ENCODE data around the gene APC2.
"Not testable (repeated sequence)": the region's sequence is repeated elsewhere in the genome, so short reads cannot be mapped to it uniquely, and the experiment has no call there.

Gene APC2

DNA sequence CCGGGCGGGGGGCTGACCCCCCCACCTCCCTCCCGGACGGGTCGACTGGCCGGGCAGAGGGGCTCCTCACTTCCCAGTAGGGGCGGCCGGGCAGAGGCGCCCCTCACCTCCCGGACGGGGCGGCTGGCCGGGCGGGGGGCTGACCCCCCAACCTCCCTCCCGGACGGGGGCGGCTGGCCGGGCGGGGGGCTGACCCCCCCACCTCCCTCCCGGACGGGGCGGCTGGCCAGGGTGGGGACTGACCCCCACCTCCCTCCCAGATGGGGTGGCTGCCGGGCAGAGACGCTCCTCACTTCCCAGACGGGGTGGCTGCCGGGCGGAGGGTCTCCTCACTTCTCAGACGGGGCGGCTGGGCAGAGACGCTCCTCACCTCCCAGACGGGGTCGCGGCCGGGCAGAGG, 49.3 kb downstream of the APC2 start:
- DNase-seq, result not testable (repeated sequence)

DNA sequence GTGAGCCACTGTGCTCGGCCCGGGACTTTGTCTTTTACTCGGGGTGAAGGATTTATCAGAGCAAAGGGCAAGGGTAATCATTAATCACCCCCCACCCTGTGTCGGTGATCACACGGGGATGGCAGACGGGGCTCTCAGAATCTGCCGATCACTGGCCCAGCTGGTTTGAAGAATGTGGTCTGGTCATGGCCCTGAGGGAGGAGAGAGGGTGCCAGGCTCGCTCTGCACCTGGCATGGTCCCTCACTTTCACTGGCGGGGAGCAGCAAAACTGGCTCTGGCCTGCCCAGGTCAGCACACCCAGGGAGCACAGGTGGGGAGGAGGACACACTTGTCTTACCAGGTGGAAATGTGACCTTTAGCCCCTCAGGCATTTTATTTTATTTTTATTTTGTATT, 51.3 kb downstream of the APC2 start:
- no peak for DNase-seq

DNA sequence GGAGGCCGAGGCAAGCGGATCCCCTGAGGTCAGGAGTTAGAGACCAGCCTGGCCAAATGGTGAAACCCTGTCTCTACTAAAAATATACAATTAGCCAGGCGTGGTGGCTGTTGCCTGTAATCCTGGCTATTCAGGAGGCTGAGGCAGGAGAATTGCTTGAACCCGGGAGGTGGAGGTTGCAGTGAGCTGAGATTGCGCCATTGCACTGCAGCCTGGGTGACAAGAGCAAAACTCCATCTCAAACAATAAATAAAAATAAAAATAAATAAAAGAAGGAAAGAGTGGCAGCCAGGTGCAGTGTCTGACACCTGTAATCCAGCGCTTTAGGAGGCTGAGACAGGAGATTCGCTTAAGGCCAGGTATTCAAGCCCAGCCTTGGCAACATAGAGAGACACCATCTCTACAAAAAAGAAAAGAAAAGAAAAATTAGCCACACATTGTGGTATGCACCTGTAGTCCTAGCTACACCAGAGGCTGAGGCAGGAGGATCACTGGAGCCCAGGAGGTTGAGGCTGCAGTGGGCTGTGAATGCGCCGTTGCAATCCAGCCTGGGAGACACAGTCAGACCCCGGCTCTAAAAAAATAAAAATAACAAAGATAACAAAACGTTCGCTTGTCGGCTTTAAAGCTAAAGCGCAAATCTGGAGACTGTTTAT, 52.6 kb downstream of the APC2 start:
- DNase-seq, result no peak

DNA sequence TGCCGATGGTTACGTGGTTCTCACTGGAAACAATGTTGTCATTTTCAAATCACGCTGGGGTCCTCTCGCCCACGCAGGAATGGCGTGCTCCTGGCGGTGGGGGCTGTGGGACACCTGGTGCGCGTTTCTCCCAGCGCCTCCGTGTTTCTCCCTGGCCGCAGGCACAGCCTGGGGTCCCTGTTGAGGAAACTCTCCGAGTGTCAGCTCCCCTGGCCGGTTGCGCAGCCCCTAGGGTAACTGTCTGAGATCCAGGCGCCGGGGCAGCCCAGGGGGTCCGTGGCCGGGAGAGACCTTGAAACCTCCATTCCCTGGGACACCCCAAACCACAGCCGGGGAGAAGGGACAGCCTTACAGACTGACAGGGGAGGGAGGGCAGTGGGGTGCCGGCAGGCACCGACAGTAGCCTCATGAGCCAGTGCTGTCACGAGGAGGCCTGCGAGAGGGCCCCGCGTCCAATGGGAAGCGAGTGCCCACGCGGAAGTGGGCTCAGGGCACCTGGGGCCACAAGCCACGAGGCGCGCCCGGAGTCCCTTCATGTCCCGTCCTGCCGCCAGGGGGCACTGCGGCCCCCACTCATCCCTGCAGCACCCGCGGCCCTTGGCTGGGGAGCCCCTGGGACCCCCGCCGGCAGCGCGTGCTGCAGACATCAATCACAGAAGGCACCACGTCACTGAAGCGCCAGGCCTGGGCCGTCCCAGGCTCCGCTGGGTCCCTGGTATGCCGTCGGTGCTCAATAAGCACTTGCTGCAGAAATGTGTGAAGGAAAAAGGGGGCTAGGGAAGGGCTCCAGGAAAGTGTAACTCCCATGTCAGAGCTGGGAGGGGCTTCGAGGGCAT, 53.4 kb downstream of the APC2 start:
- DNase-seq, result peak; percentile 6

DNA sequence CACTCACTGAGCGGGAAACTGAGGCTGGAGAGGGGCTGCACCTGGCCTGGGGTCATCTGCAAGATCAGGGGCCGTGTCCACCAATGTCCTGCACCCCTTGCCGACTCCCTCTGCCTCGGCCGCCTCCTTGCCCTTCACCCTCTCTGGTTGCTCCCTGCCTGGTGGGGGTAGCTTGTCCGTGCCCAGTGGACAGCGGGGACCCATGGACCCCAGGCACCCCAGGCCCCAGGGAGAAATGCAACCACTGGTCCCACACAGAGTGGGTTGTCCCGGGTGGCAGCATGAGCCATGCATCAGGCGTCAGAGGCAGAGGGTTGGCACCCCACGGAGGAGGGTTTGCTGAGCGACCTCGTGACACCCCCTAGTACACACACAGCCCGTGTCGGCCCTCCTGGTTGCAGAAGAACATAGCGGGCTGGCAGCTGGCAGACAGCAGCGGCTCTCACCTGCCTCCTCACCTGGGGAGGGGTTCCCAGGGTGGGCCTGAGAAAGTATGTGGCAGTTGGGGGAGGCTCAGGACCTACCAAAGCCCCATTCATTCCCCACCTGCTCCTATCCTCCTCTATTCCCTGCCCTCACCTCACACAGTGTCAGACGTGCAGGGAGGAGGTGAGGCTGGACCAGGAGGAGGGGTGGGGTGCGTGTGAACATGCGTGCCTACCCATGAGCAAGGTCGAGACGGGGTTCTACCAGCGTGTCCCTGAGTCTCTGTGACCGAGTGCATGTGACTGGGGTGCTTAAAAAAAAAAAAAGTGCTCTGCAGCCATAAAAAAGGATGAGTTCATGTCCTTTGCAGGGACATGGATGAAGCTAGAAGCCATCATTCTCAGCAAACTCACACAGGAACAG, 54.2 kb downstream of the APC2 start:
- no peak for DNase-seq

DNA sequence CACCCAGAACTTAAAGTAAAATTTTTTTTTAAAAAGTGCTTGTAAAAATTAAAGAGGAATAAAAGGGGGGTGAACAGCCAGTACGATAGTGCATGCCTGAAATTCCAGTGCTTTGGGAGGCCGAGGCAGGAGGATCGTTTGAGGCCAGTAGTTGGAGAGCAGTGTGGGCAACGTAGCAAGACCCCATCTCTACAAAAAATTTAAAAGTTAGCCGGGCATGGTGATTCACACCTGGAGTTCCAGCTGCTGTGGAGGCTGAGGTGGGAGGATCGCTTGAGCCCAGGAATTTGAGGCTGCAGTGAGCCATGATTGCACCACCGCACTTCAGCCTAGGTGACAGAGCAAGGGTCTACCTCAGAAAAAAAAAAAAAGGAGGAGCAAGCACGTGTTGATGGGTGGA, 55.1 kb downstream of the APC2 start:
- no peak for DNase-seq

DNA sequence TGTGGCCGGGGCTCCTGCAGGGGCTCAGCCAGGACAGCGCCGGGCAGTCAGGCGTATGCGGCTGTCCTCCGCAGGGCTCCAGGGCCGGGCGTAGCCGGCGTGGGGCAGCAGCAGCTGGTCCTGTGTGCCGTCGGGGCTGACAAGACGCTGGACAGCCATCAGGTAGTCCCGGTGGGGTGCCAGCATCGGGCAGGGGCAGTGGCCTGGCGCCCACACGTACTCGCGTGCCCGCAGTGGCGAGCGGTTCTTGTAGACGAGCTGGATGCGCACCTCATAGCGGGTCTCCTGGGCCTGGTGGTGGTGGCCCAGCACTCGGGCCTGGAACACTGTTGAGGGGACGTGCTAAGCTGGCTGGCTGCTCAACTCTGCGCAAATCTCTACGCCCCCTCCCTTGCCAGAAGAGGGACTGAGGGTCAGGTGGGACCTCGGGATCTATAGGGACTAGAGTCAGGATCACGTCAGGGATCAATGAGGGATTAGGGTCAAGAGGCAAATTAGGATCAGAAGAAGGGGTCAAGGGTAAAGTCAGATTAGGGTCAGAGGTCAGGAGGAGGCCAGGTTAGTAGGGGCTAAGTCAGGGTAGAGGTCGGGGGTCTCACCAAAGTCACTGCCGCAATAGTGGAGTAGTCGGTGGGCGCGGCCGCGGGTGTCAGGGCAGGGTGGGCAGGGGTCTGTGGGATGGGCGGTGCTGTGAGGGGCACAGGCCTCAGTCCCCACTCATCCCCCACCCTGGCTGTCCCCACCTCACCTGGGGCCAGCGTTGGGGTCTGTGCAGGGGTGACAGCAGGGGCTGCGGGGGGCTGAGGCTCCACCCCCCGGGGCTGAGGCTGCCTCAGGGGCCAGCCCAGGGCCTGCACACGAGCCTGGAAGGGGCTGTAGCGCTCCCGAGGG, 56.3 kb downstream of the APC2 start:
- no peak for DNase-seq

DNA sequence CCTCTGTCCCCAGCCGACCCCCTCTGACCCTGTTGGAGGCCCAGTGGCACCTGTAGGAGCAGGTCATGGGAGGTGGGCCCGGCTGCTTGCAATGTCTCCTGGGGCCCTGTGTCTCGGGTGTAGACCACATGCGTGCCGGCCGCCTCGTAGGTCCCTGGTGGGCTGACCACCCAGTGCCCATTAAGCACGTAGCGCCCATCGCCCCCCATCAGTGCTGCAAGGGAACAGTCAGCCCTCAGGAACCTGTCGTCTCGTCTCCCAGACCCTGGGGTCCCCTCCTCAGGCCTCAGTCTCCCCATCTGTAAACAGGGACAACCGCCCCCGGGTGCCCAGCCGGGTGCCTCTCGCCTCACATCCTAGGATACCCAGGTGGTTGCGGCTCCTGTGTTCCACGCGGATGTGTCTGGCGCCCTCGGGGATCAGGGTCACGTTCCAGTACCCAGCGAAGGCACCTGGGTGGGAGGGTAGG, 57.3 kb downstream of the APC2 start:
- DNase-seq, result no peak

DNA sequence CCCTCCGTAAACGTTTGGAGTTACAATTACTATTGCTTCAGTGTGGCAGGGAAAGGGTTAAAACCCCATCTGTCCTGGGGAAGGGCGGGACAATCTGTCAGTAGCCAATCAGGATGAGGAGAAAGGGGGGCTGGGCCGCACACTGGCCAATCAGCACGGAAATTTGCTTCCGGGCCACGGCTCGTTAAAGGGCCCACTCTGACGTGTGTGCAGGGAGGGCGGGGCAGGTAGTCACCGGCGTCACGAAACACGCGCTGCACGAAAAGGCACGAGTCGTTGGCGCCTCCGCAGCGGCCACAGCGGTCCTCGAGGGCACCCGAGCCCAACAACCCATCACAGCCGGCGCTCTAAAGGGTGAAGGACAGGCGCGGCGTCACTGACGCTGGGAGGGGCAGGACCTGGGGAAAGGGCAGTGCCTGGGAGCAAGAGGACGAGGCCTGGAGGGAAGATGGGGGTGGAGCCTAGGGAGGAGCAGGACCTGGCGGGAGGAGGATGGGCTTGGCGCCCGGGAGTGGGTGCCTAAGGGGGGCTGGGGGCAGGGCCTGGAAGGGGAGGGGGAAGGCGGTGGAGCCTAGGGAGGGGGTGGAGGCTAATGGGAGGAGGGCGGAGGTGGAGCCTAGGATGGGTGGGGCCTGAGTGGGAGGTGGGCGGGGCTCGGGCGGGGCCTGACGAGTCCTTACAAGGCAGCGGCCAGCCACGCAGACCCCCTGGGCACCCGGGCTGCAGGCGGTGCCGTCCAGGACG, 58.0 kb downstream of the APC2 start:
- DNase-seq, result peak; percentile 92

DNA sequence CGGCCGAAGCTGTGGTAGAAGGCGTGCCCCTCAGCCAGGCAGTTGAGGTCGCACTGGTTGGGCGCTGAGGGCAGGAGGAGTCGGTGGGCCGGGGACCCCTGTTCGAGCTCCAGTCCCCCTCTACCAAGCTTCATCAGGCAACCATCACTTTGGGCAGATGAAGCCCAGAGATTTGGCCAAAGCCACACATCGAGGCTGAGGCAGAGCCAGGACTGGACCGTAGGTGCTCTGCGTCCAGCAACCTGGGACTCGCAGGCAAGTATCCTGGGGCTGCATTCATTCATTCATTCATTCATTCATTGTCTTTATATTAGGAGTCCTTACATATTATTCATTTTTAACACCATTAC, 58.6 kb downstream of the APC2 start:
- no peak for DNase-seq

DNA sequence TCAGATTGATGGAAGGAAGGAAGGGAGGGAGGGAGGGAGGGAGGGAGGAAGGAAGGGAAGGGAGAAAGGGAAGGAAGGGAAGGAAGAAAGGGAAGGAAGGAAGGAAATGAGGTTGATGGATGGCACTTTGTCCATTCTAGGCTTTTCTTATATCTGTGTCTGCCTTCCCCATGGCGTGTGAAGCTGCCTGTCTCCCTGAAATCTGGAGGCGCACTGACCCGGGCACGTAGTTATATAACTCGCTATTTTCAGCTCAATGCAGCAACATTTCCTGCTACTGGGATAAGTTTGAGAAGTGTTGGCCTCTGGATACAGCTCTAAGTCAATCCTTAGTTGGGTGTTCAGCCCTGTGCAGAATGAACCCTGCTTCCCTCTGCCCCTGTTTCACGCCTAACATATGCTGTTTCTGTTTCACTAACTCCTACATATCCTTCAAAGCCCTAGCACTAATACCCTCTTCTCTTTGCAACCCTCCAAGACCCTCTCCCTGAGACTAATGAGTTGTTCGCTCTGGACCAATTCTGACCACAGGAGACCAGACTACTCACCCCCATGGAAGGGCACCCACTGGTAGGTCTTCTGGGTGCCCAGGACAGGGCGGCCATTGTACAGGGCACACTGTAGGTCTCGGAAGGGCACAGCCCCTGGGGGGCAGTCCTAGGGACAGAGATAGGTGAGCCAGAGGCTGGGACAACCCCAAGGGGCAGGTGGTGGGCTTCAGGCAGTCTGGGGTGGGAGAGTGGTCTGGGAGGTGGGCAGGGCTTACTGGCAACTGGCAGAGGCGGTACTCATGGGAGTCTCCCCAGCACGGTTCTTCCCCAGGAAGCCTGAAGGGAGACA, 59.9 kb downstream of the APC2 start:
- DNase-seq, result no peak

DNA sequence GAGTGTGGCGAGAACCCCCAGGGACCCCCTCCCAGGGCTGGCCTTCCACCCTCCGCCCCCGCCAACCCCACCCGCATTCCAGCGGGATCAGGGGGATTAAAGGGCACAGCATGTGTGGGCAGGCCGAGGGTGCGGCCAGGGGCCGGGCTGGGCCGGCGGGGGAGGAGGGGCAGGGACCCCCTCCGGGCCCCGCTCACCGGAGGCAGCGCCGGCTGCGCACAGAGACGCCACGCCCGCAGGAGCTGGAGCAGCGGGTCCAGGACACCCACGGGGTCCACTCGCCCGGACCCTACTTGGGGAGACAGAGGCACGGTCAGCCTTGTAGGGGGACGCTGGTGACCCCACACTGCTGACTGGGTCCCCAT, 60.5 kb downstream of the APC2 start:
- DNase-seq, result no peak

DNA sequence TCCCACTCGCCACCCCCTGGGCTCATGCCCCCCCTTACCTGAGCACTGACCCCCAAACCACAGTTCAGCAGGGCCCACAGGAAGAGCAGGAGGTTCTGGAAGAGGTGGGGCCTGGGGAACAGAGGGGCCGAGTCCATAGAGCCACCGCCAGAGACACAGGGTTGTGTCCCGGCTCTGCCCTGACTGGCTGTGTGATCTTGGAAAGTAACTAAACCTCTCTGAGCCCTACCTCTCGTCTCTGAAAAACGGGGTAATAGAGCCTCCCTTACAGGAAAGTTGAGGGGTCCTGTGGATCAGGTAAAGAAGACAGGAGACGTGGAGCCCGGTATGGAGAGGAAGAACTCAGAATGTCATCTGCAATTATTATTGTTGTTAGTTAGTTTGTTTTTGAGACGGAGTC, 60.9 kb downstream of the APC2 start:
- DNase-seq, result no peak

DNA sequence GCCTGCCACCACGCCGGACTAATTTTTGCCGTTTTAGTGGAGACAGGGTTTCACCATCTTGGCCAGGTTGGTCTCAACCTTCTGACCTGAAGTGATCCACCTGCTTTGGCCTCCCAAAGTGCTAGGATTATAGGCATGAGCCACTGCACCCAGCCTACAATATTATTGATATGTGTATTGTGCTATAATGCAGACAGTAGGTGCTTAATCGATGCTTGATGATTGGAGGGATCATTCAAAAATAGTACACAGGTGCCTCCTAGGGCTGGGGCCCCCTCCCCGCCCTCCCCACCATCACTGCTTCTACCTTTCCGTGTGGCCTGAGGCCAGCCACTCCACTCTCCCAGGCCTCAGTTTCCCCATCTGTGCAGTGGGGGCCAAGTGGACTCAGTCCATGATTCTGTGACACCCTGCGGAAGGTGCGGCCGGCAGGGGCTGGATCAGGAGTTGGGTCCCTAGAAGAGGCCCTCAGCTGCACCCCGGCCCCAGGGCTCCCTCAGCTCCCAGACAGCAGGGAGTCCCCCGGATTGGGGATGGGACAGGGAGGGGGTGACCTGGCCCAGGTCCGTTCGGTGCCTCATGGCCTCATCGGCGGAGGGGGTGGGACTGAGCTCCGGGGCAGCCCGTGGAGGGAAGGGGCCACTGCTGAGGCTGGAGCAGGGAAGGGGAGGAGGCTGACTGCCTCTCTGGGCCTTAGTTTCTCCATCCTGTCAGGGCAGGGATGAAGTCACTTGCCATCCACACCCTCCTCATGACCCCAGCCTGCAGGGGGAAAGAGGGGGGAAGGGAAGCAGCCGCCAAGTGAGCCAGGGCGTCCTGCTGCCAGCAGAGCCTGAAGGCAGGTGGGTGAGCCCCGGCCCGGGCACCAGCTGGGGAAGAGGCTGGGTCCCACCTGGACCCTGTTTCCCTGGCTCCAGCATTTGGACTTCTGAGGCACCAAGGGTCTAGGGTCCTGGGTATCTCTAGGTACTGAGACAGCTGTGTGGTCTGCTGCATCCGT, 61.7 kb downstream of the APC2 start:
- no peak for DNase-seq

DNA sequence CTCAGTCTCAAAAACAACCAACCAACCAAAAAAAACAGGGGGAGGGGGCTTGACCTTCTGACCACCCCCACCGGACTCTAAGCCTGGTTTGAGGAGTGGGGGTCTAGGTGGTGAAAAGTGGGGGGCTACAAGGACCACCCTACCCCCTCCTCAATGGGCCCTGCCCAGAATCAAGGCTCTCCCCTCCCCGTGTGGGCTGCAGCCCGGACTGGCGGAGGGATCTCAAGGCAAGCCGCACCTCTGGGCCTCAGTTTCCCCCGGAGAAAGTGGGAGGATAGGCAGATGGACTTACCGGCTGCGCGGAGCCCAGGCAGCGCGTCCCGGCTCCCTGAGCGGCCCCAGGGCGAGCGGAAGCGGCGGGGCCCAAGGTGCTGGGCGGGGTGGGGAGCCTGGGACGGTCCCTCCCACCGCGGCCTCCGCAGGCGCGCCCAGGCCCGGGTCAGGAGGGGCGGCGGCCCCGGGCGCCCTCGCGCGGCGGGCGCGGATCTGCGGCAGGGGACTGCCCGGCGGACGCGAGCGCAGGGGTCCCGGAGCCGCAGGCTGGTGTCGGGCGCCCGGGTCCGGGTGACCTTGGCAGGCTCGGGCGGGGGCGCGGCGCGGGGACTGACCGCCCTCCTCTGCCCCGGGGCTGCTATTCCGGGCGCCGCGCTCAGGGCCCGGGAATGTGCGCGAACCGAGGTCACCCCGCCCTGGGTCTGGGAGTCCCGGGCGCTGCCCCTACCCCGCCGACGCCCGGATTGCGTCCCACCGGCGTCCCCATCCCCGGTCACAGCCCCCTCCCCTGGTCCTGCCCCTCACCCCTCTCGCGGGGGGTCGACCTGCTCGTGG, 63.0 kb downstream of the APC2 start, which contains the start of gene ADAMTSL5:
ADAMTSL5 (minus strand) TSS at position 349 of the 828 bp plus-strand sequence. CDS start 2,076 bp downstream, outside the sequence.
- DNase-seq, result no peak

DNA sequence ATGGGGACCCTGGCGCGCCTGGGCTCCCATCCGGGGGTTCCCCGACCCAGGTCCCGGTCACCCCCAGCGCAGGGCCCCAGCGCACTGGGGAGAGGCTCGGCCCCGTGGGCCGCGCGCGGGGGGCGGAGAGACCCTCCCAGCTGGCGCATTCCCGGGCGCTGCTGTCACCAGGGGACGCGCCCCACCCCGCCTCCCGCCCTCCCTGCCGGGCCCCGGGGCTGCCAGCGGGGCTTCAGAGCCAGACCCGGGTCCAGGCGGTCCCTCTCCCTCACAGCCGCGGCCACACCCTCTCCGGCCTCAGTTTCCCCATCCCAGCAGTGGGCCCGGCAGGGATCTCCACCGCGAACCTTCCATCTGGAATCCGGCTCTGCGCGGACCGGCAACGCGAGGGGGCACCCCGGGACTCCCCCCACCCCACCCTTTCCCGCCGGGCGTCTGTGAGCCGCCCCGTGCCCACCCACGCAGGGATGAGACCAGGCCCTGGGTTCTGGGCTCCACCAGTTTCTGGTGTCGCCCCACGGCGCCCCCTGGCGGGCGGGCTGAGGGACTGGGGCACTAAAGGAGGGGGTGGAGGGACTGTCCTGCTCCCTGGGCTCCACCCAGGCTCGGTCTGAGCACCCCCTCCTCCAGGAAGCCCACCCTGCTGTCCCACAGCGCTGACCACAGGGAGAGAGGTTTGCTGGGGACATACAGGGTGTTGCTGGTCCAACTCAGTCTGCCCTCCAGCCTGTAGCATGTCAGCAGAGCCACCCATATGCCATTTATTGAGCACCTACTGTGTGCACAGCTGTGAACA, 63.8 kb downstream of the APC2 start:
- no peak for DNase-seq

DNA sequence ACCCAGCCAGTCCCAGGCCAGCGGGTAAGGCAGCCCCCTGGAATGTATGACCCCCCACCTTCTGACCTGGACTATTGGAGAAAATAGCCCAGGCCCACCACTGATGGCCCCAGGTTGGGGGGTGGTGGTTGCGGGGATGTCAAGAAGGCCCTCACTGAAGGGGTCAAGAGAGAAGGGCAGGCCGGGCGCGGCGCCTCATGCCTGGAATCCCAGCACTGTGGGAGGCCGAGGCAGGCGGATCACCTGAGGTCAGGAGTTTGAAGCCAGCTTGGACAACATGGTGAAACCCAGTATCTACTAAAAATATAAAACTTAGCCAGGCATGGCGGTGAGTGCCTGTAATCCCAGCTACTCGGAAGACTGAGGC, 64.4 kb downstream of the APC2 start:
- no peak for DNase-seq

All from NCI-H1417 treated with DMSO at 0.1 percent for 48 hours (cell line).